Vagina (tissue), 2 donors: ENCODE measurements around the gene PTPRM. TPM values are rescaled to one million over a fixed set of nuclear protein-coding genes. Genes with fewer than 3 reads are reported as not detected.

Experiments
- DNase-seq, 2 donors: peaks; one replicate each; pipeline ENCODE4 v3.0.0-alpha.2; 2017; ENCODE audit errors: extremely low spot score in 2 of 2
- H3K27ac ChIP-seq: fragments of 200-600 bp; sonication (generic); one replicate; pipeline ENCODE4 v1.5.1; 2019
- H3K27me3 ChIP-seq: fragments of 200-600 bp; sonication (generic); one replicate; pipeline ENCODE4 v1.5.1; 2019
- H3K36me3 ChIP-seq, 2 donors: fragments of 200-600 bp; sonication (generic); one replicate each; pipeline ENCODE4 v1.5.1; 2017 to 2019
- H3K4me1 ChIP-seq: fragments of 200-600 bp; sonication (generic); one replicate; pipeline ENCODE4 v1.5.1; 2019
- H3K4me3 ChIP-seq, 2 donors: fragments of 200-600 bp; sonication (generic); 1 replicate in 1 of 2; 2 replicates in 1 of 2; pipeline ENCODE4 v1.5.1; 2016 to 2019
- H3K9me3 ChIP-seq: fragments of 200-600 bp; sonication (generic); one replicate; pipeline ENCODE4 v1.5.1; 2019
- CTCF ChIP-seq, 3 experiments: fragments of 450-650 bp in 2 of 3; fragments of 200-600 bp in 1 of 3; sonication (generic) in 1 of 3; IDR thresholded peaks; one replicate each; pipeline ENCODE4 v1.5.1; 2017 to 2019; ENCODE audit warnings: antibody characterized with exemption in 3 of 3, mild to moderate bottlenecking in 2 of 3, moderate library complexity in 2 of 3
- POLR2A ChIP-seq, 2 donors: fragments of 450-650 bp; IDR thresholded peaks; one replicate each; pipeline ENCODE4 v1.6.1; 2017; ENCODE audit warnings: antibody characterized with exemption in 2 of 2, mild to moderate bottlenecking in 2 of 2, moderate library complexity in 2 of 2
- POLR2AphosphoS5 ChIP-seq, 2 donors: sonication (generic); formaldehyde crosslinking; IDR thresholded peaks; one replicate each; pipeline ENCODE4 v1.9.0; 2017; ENCODE audit warnings: antibody characterized with exemption in 2 of 2, mild to moderate bottlenecking in 2 of 2, low read depth in 1 of 2; ENCODE audit not compliant: insufficient read depth in 1 of 2
- intact Hi-C: fragments of 100-400 bp; cut with DNase I; formaldehyde crosslinking; loops from one replicate; pipeline ENCODE4 v1.15.1; 2023
- total RNA-seq: library from RNA; depleted of rRNA; stranded (reverse); fragments of >200 nt; gene quantifications from one replicate; pipeline ENCODE4 v1.2.3, GENCODE V29; 2016

The PTPRM gene
- total RNA-seq, 1 donor from 2014 or later = 60.2 TPM

- TF ChIP-seq CTCF (IDR thresholded peaks at IDR 0.05) = no peak
- TF ChIP-seq POLR2A (IDR thresholded peaks at IDR 0.05) = no peak
- TF ChIP-seq POLR2AphosphoS5 (IDR thresholded peaks at IDR 0.05; ENCODE audit: insufficient read depth in 1 of 2, low read depth in 1 of 2) = no peak
- Histone ChIP-seq H3K9me3 (no peaks in the 10 kb centered on the region), H3K36me3 (no peaks in the 10 kb centered on the region), H3K27me3 (no peaks in the 10 kb centered on the region), H3K27ac (no peak overlapping the region), H3K4me1 (no peaks in the 10 kb centered on the region), H3K4me3 (no peak overlapping the region)
- intact Hi-C loops = no loop called here
- no peak for DNase-seq
Measured at GRCh38 chr18:7805096-7805495, 238.0 kb downstream of the PTPRM start.

- H3K9me3 ChIP-seq = no peaks in the 10 kb centered on the region
- TF ChIP-seq CTCF (IDR thresholded peaks at IDR 0.05) = no peak
- no peak for TF ChIP-seq POLR2AphosphoS5 (IDR thresholded peaks at IDR 0.05; ENCODE audit: insufficient read depth in 1 of 2, low read depth in 1 of 2)
- TF ChIP-seq POLR2A (IDR thresholded peaks at IDR 0.05) = no peak
- intact Hi-C loops = no loop called here
- H3K27me3 ChIP-seq = no peaks in the 10 kb centered on the region
- H3K4me1 ChIP-seq = no peaks in the 10 kb centered on the region
- H3K36me3 ChIP-seq = no peaks in the 10 kb centered on the region
- H3K4me3 ChIP-seq = no peak overlapping the region
- H3K27ac ChIP-seq = no peak overlapping the region
- DNase-seq = no peak
Measured at GRCh38 chr18:7805880-7806279, 238.8 kb downstream of the PTPRM start.

GRCh38 chr18:7807936-7808453 lies 240.9 kb downstream of the PTPRM start:
- TF ChIP-seq POLR2AphosphoS5 (IDR thresholded peaks at IDR 0.05; ENCODE audit: insufficient read depth in 1 of 2, low read depth in 1 of 2) (no peak), CTCF (IDR thresholded peaks at IDR 0.05) (no peak), POLR2A (IDR thresholded peaks at IDR 0.05) (no peak)
- H3K9me3 ChIP-seq = no peaks in the 10 kb centered on the region
- H3K4me3 ChIP-seq = no peak overlapping the region
- no peaks in the 10 kb centered on the region for H3K36me3 ChIP-seq
- H3K27ac ChIP-seq = no peak overlapping the region
- H3K4me1 ChIP-seq = no peaks in the 10 kb centered on the region
- intact Hi-C loops = no loop called here
- no peaks in the 10 kb centered on the region for H3K27me3 ChIP-seq
- no peak for DNase-seq

- DNase-seq = no peak
- no peaks in the 10 kb centered on the region for H3K9me3 ChIP-seq
- no peaks in the 10 kb centered on the region for H3K4me1 ChIP-seq
- H3K4me3 ChIP-seq = no peak overlapping the region
- TF ChIP-seq POLR2AphosphoS5 (IDR thresholded peaks at IDR 0.05; ENCODE audit: insufficient read depth in 1 of 2, low read depth in 1 of 2) (no peak), CTCF (IDR thresholded peaks at IDR 0.05) (no peak), POLR2A (IDR thresholded peaks at IDR 0.05) (no peak)
- H3K27me3 ChIP-seq = no peaks in the 10 kb centered on the region
- intact Hi-C loops = no loop called here
- no peak overlapping the region for H3K27ac ChIP-seq
- no peaks in the 10 kb centered on the region for H3K36me3 ChIP-seq
Measured at GRCh38 chr18:7808992-7809391, 241.9 kb downstream of the PTPRM start.

- Histone ChIP-seq H3K27me3 (no peaks in the 10 kb centered on the region), H3K9me3 (peaks cover under 1% of the 10 kb centered on the region), H3K4me1 (no peaks in the 10 kb centered on the region), H3K4me3 (no peak overlapping the region), H3K36me3 (no peaks in the 10 kb centered on the region), H3K27ac (no peak overlapping the region)
- no peak for DNase-seq
- TF ChIP-seq POLR2AphosphoS5 (IDR thresholded peaks at IDR 0.05; ENCODE audit: insufficient read depth in 1 of 2, low read depth in 1 of 2) (no peak), CTCF (IDR thresholded peaks at IDR 0.05) (no peak)
- intact Hi-C loops = no loop called here
Measured at GRCh38 chr18:7809455-7809854, 242.3 kb downstream of the PTPRM start.
